Esophagus (tissue), 2 donors: Measurements from ENCODE around the gene GALNT6. TPM values are rescaled to one million over a fixed set of nuclear protein-coding genes. Genes with fewer than 3 reads are reported as not detected.

Experiments
- H3K27ac ChIP-seq, 2 donors: one replicate each; pipeline ENCODE4 v1.5.1; 2013; ENCODE audit warnings: low read depth in 2 of 2, mild to moderate bottlenecking in 2 of 2, inconsistent platforms in 1 of 2, low read length in 1 of 2, moderate library complexity in 1 of 2
- H3K27me3 ChIP-seq, 2 donors: one replicate each; pipeline ENCODE4 v1.6.1; 2013; ENCODE audit warnings: low read length in 2 of 2, control low read depth in 1 of 2, mild to moderate bottlenecking in 1 of 2; ENCODE audit not compliant: insufficient read depth in 2 of 2, control insufficient read depth in 1 of 2
- H3K36me3 ChIP-seq, 2 donors: one replicate each; pipeline ENCODE4 v1.6.1; 2013; ENCODE audit warnings: low read length in 1 of 2; ENCODE audit not compliant: control insufficient read depth in 2 of 2, insufficient read depth in 2 of 2
- H3K4me1 ChIP-seq, 2 donors: one replicate each; pipeline ENCODE4 v1.6.1; 2013; ENCODE audit warnings: low read length in 1 of 2; ENCODE audit not compliant: control insufficient read depth in 2 of 2, insufficient read depth in 2 of 2
- H3K4me3 ChIP-seq, 2 donors: one replicate each; pipeline ENCODE4 v1.5.1; 2013; ENCODE audit warnings: low read length in 2 of 2, mild to moderate bottlenecking in 2 of 2, low read depth in 1 of 2, moderate library complexity in 1 of 2
- H3K9me3 ChIP-seq, 2 donors: one replicate each; pipeline ENCODE4 v1.6.1; 2013; ENCODE audit warnings: mild to moderate bottlenecking in 2 of 2, low read depth in 1 of 2, low read length in 1 of 2, moderate library complexity in 1 of 2; ENCODE audit not compliant: control insufficient read depth in 2 of 2, insufficient read depth in 1 of 2
- WGBS, 2 donors: extraction: QIAGEN DNeasy Blood & Tissue Kit; methylation state at CpG; one replicate each; pipeline ENCODE4 v1.1.7; 2013; 5-methylcytosine and 5-hydroxymethylcytosine counted together
- polyA plus RNA-seq, 2 donors: library from polyadenylated mRNA; stranded (reverse); fragments of 200-250 nt; gene quantifications; one replicate each; pipeline ENCODE4 v1.2.3, GENCODE V29; 2013
- donor health status: healthy with polysubstance abuse.
- donor health status: Bipolar disorder and iron deficiency.

Gene GALNT6
- polyA plus RNA-seq, 2 donors: 0.94 to 1.1 TPM

DNA sequence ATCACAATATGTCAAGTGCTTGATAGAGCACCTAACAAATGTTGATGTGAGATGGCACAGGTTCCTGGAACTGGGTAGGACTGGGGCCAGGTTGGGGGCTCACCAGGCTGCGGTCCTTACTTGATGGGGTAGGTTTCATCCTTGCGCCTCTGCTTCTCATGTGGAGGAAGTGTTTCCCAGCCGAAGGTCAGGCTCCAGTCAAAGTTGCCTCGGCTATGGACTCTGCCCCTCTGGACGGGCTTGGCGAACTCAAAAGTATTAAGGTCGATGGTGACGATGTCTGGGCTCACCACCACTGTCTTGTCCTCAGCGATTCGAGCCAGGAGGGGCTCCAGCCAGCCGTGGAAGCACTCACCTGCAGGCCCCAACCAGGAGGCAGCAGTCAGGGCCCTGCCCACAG is 27.2 kb downstream of the GALNT6 start:
- no peaks in the 10 kb centered on the region for H3K36me3 ChIP-seq
- no peaks in the 10 kb centered on the region for H3K27me3 ChIP-seq
- H3K9me3 ChIP-seq: no peaks in the 10 kb centered on the region
- H3K4me1 ChIP-seq: no peaks in the 10 kb centered on the region
- H3K27ac ChIP-seq: no peak overlapping the region
- 82 to 92% methylated on average over 11 of the region's 11 CpGs for WGBS, 2 donors
- H3K4me3 ChIP-seq: no peak overlapping the region

DNA sequence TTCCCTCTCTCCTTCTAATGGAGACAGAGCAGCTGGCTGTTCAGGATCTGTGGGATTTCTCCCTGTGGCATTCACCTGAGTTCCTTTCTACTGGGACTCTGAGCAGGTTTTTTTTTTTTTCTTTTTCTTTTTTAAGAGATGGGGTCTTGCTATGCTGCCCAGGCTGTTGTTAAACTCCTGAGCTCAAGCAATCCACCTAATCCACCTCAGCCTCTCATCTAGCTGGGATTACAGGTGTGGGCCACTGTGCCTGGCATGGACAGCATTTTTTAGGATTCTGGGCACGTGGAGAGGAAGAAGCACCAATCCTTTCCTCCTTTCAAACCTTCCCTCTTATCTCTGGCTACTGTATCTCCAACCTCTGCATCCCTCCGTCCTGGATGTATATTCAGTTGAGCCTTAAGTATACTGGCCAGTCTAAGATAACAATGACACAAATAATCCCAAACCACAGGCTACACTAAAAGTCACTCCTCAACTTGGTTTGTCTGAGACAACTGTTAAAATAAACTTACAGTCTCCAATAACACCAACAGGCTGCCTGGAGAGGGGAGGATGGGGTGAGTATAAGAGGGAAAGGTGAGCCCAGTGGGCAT is 28.4 kb downstream of the GALNT6 start:
- Histone ChIP-seq H3K4me3 (no peak overlapping the region), H3K27ac (no peak overlapping the region), H3K36me3 (no peaks in the 10 kb centered on the region), H3K4me1 (no peaks in the 10 kb centered on the region), H3K27me3 (no peaks in the 10 kb centered on the region), H3K9me3 (no peaks in the 10 kb centered on the region)
- 78 to 80% methylated on average over 2 of the region's 2 CpGs for WGBS, 2 donors

DNA sequence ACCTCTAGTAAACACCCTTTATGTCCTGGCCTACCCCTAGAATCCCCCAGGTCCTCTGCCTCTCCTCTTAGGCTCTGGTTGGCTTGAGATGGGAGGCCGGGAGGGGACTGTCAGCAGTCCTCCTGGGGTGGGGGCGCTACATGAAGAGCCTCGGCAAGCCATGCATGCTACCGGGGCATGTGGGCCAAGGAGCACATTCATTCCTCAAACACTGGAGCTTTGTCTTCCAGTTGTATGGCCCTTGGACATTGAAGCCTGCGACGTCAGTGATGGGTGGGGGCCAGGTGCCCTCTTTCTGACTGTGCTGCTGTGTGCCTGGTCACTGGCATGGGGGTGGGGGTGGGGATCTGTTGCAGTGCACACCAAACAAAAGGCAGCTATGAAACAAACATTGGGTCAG is 28.9 kb downstream of the GALNT6 start:
- 85 to 90% methylated on average over 6 of the region's 6 CpGs for WGBS, 2 donors

GRCh38 chr12:51361161-51362016 is 29.8 kb downstream of the GALNT6 start:
- 79 to 86% methylated on average over 8 of the region's 8 CpGs for WGBS, 2 donors
- H3K9me3 ChIP-seq: no peaks in the 10 kb centered on the region
- no peaks in the 10 kb centered on the region for H3K4me1 ChIP-seq
- no peaks in the 10 kb centered on the region for H3K36me3 ChIP-seq
- no peak overlapping the region for H3K4me3 ChIP-seq
- H3K27ac ChIP-seq: no peak overlapping the region
- no peaks in the 10 kb centered on the region for H3K27me3 ChIP-seq

More for the DNA sequence above, 28.9 kb downstream of the GALNT6 start:
- H3K27ac ChIP-seq: no peak overlapping the region
- H3K4me1 ChIP-seq: no peaks in the 10 kb centered on the region
- H3K9me3 ChIP-seq: no peaks in the 10 kb centered on the region
- no peaks in the 10 kb centered on the region for H3K36me3 ChIP-seq
- no peak overlapping the region for H3K4me3 ChIP-seq
- no peaks in the 10 kb centered on the region for H3K27me3 ChIP-seq

DNA sequence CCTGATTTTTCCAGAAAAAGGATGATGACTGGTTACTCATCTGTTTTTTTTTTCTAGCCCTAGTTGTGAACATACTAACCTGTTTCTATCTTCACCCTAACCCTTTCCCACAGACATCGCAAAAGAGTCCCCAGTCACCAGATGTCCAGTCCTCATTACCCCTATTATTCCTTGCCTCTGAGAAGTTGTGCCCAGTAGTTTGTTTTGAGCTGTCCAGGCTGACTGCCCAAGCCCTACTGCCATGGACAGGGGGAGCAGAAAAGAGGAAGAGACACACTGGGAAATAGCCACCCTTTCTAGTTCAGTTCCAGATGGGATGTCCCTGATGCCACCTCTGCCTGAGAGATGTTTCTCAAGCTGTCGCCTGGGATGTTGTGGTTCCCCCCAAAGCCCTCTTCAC is 30.9 kb downstream of the GALNT6 start:
- H3K4me1 ChIP-seq: no peaks in the 10 kb centered on the region
- H3K27ac ChIP-seq: no peak overlapping the region
- 95 to 100% methylated on average over 2 of the region's 2 CpGs for WGBS, 2 donors
- no peaks in the 10 kb centered on the region for H3K9me3 ChIP-seq
- H3K4me3 ChIP-seq: no peak overlapping the region
- no peaks in the 10 kb centered on the region for H3K27me3 ChIP-seq
- no peaks in the 10 kb centered on the region for H3K36me3 ChIP-seq

- H3K4me1 ChIP-seq: no peaks in the 10 kb centered on the region
- H3K4me3 ChIP-seq: no peak overlapping the region
- H3K36me3 ChIP-seq: no peaks in the 10 kb centered on the region
- H3K9me3 ChIP-seq: no peaks in the 10 kb centered on the region
- whole genome bisulfite sequencing, 2 donors: 90 to 92% methylated on average over 4 of the region's 4 CpGs
- H3K27me3 ChIP-seq: no peaks in the 10 kb centered on the region
- H3K27ac ChIP-seq: no peak overlapping the region
Measured at GRCh38 chr12:51359851-51360250, 31.4 kb downstream of the GALNT6 start.

DNA sequence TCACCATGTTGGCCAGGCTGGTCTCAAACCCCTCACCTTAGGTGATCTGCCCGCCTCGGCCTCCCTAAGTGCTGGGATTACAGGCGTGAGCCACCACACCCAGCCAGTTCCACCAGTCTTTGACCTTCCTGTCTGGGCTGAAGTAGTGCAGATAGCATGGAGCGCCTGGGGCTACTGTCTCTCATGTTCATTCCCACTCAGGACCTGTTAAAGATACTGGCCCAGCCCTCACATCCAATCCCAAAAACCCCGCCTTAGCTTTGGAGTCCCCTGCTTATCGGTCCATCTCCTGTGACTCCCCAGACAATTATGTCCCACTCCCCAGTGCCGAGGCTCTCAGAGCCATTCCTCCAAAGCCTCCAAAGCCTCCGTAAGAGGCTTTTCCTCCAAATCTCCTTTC is 32.7 kb downstream of the GALNT6 start:
- WGBS, 2 donors: 90 to 93% methylated on average over 8 of the region's 8 CpGs
- no peaks in the 10 kb centered on the region for H3K4me1 ChIP-seq
- no peaks in the 10 kb centered on the region for H3K36me3 ChIP-seq
- H3K27ac ChIP-seq: no peak overlapping the region
- H3K27me3 ChIP-seq: no peaks in the 10 kb centered on the region
- no peak overlapping the region for H3K4me3 ChIP-seq
- no peaks in the 10 kb centered on the region for H3K9me3 ChIP-seq

GRCh38 chr12:51357374-51358047 is 33.7 kb downstream of the GALNT6 start:
- Histone ChIP-seq H3K4me3 (no peak overlapping the region), H3K27me3 (no peaks in the 10 kb centered on the region), H3K4me1 (no peaks in the 10 kb centered on the region), H3K9me3 (no peaks in the 10 kb centered on the region), H3K27ac (no peak overlapping the region), H3K36me3 (no peaks in the 10 kb centered on the region)
- 82 to 87% methylated on average over 10 of the region's 10 CpGs for WGBS, 2 donors

- WGBS, 2 donors: 53 to 55% methylated on average over 11 of the region's 11 CpGs
- Histone ChIP-seq H3K4me3 (no peak overlapping the region), H3K27me3 (no peaks in the 10 kb centered on the region), H3K9me3 (no peaks in the 10 kb centered on the region), H3K4me1 (no peaks in the 10 kb centered on the region), H3K27ac (no peak overlapping the region), H3K36me3 (no peaks in the 10 kb centered on the region)
Measured at GRCh38 chr12:51351913-51352532, 39.2 kb downstream of the GALNT6 start.
